Sigmoid colon (tissue), 7 donors: ENCODE data around the gene LIMS1. TPM values are rescaled to one million over a fixed set of nuclear protein-coding genes. Genes with fewer than 3 reads are reported as not detected.
A peak's percentile ranks its signal among the peaks of the same experiment; 100 is the strongest.
"Not testable (repeated sequence)": the region's sequence is repeated elsewhere in the genome, so short reads cannot be mapped to it uniquely, and the experiment has no call there.

ENCODE experiments used
- DNase-seq: peaks from one replicate; pipeline ENCODE4 v3.0.0-alpha.2; 2019
- H3K27ac ChIP-seq, 4 donors: fragments of 200-600 bp; sonication (generic); one replicate each; pipeline ENCODE4 v1.5.1; 2016 to 2019; ENCODE audit warnings: mild to moderate bottlenecking in 1 of 4
- H3K27me3 ChIP-seq, 3 donors: fragments of 200-600 bp; sonication (generic); one replicate each; pipeline ENCODE4 v1.5.1; 2019; ENCODE audit warnings: mild to moderate bottlenecking in 1 of 3
- H3K36me3 ChIP-seq, 4 donors: fragments of 200-600 bp; sonication (generic); one replicate each; pipeline ENCODE4 v1.5.1; 2016 to 2019
- H3K4me1 ChIP-seq, 4 donors: fragments of 200-600 bp; sonication (generic); one replicate each; pipeline ENCODE4 v1.5.1; 2017 to 2019
- H3K4me3 ChIP-seq, 4 donors: fragments of 200-600 bp; sonication (generic); one replicate each; pipeline ENCODE4 v1.5.1; 2017 to 2019; ENCODE audit warnings: mild to moderate bottlenecking in 2 of 4, moderate library complexity in 1 of 4
- H3K9me3 ChIP-seq, 4 donors: fragments of 200-600 bp in 3 of 4; sonication (generic) in 3 of 4; one replicate each; pipeline versions ENCODE4 v1.5.1 to v1.6.1; 2013 to 2019
- EP300 ChIP-seq, 4 donors: sonication (generic); formaldehyde crosslinking; IDR thresholded peaks; one replicate each; pipeline ENCODE4 v1.6.1; 2017; ENCODE audit warnings: antibody characterized with exemption in 4 of 4
- POLR2A ChIP-seq, 2 donors: fragments of 450-650 bp; IDR thresholded peaks; one replicate each; pipeline ENCODE4 v1.6.1; 2016; ENCODE audit warnings: antibody characterized with exemption in 2 of 2, mild to moderate bottlenecking in 2 of 2, moderate library complexity in 2 of 2
- POLR2AphosphoS5 ChIP-seq, 4 donors: sonication (generic); formaldehyde crosslinking; IDR thresholded peaks; one replicate each; pipeline ENCODE4 v1.6.1; 2017; ENCODE audit warnings: antibody characterized with exemption in 4 of 4
- WGBS, 2 donors: extraction: QIAGEN DNeasy Blood & Tissue Kit; methylation state at CpG; one replicate each; pipeline ENCODE4 v1.1.7; 2013; 5-methylcytosine and 5-hydroxymethylcytosine counted together
- intact Hi-C: fragments of 100-400 bp; cut with DNase I; formaldehyde crosslinking; loops from one replicate; pipeline ENCODE4 v1.15.1; 2023
- polyA plus RNA-seq, 3 donors: library from polyadenylated mRNA; stranded (reverse); fragments of 200-250 nt; gene quantifications; one replicate each; pipeline ENCODE4 v1.2.3, GENCODE V29; 2013
- total RNA-seq, 4 donors: library from RNA; depleted of rRNA; stranded (reverse); fragments of >200 nt; gene quantifications; one replicate each; pipeline ENCODE4 v1.1.0, GENCODE V29; 2016
- TF ChIP-seq, protein P1 (sequence below), 4 experiments: fragments of 450-650 bp in 3 of 4; fragments of 200-600 bp in 1 of 4; IDR thresholded peaks; one replicate each; pipeline ENCODE4 v1.5.1; 2016 to 2019; ENCODE audit warnings: antibody characterized with exemption in 4 of 4, mild to moderate bottlenecking in 3 of 4, moderate library complexity in 2 of 4
- donor health status: healthy with polysubstance abuse.
- donor health status: Bipolar disorder and iron deficiency.
- donor health status: healthy.

LIMS1 gene
- total and polyA plus RNA-seq, 7 donors, result 16.2 to 185 (median 65.3) TPM

DNA sequence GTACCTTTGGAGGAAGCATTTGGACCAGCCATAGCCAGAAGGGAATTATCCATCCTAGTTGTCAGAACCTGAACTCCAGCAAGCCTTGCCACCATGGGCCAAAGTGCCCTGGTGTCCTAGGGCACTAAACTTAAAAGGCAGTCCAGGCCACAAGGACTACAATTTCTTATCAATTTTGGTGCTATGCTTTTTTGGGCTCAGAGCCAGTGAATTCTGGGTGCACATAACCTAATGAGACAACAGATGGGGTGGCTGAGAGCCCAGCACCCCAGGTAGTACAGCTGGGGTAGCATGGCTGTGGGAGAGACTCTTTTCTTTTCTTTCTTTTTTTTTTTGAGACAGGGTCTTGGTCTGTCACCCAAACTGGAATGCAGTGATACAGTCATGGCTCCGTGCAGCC is 170.6 kb downstream of the LIMS1 start:
- no peak overlapping the region for H3K4me3 ChIP-seq
- no peaks in the 10 kb centered on the region for H3K27me3 ChIP-seq
- no peaks in the 10 kb centered on the region for H3K9me3 ChIP-seq
- TF ChIP-seq POLR2AphosphoS5 (IDR thresholded peaks at IDR 0.05) (no peak), POLR2A (IDR thresholded peaks at IDR 0.05) (no peak), EP300 (IDR thresholded peaks at IDR 0.05) (no peak)
- TF ChIP-seq, protein P1, sequence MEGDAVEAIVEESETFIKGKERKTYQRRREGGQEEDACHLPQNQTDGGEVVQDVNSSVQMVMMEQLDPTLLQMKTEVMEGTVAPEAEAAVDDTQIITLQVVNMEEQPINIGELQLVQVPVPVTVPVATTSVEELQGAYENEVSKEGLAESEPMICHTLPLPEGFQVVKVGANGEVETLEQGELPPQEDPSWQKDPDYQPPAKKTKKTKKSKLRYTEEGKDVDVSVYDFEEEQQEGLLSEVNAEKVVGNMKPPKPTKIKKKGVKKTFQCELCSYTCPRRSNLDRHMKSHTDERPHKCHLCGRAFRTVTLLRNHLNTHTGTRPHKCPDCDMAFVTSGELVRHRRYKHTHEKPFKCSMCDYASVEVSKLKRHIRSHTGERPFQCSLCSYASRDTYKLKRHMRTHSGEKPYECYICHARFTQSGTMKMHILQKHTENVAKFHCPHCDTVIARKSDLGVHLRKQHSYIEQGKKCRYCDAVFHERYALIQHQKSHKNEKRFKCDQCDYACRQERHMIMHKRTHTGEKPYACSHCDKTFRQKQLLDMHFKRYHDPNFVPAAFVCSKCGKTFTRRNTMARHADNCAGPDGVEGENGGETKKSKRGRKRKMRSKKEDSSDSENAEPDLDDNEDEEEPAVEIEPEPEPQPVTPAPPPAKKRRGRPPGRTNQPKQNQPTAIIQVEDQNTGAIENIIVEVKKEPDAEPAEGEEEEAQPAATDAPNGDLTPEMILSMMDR (IDR thresholded peaks at IDR 0.05), result no peak
- no peaks in the 10 kb centered on the region for H3K36me3 ChIP-seq
- no peak overlapping the region for H3K27ac ChIP-seq
- no peaks in the 10 kb centered on the region for H3K4me1 ChIP-seq
- no peak for DNase-seq
- WGBS, 2 donors, result 95 to 96% methylated on average over 1 of the region's 1 CpG
- intact Hi-C loops, result no loop called here

DNA sequence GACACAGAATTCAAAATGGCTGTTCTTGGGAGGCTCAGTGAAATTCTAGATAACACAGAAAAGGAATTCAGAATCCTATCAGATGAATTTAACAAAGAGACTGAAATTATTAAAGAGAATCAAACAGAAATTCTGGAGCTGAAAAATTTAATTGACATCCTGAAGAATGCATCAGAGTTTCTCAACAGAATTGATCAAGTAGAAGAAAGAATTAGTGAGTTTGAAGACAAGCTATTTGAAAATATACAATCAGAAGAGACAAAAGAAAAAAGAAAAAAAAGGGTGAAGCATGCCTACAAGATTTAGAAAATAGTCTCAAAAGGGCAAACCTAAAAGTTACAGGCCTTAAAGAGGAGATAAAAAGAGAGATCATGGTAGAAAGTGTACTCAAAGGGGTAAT is 173.0 kb downstream of the LIMS1 start:
- TF ChIP-seq POLR2A (IDR thresholded peaks at IDR 0.05) (no peak), POLR2AphosphoS5 (IDR thresholded peaks at IDR 0.05) (no peak), EP300 (IDR thresholded peaks at IDR 0.05) (no peak)
- TF ChIP-seq, protein P1 (IDR thresholded peaks at IDR 0.05), result no peak
- Histone ChIP-seq H3K27me3 (no peaks in the 10 kb centered on the region), H3K27ac (no peak overlapping the region), H3K9me3 (no peaks in the 10 kb centered on the region), H3K36me3 (no peaks in the 10 kb centered on the region), H3K4me1 (no peaks in the 10 kb centered on the region), H3K4me3 (no peak overlapping the region)
- intact Hi-C loops, result no loop called here
- DNase-seq, result no peak

GRCh38 chr2:108716971-108717370 is 182.7 kb downstream of the LIMS1 start:
- not testable (repeated sequence) for H3K9me3 ChIP-seq, H3K27ac ChIP-seq, DNase-seq, H3K36me3 ChIP-seq, H3K27me3 ChIP-seq, H3K4me3 ChIP-seq
- 71 to 82% methylated on average over 6 of the region's 6 CpGs for WGBS, 2 donors
- peaks cover 0 to 15% (median 9%) of the 10 kb centered on the region in 4 donors for H3K4me1 ChIP-seq
- intact Hi-C loops, result loop anchor here (10.0 kb wide), 2 partner anchors 52 to 112 kb away; no protein-coding TSS in a partner anchor

DNA sequence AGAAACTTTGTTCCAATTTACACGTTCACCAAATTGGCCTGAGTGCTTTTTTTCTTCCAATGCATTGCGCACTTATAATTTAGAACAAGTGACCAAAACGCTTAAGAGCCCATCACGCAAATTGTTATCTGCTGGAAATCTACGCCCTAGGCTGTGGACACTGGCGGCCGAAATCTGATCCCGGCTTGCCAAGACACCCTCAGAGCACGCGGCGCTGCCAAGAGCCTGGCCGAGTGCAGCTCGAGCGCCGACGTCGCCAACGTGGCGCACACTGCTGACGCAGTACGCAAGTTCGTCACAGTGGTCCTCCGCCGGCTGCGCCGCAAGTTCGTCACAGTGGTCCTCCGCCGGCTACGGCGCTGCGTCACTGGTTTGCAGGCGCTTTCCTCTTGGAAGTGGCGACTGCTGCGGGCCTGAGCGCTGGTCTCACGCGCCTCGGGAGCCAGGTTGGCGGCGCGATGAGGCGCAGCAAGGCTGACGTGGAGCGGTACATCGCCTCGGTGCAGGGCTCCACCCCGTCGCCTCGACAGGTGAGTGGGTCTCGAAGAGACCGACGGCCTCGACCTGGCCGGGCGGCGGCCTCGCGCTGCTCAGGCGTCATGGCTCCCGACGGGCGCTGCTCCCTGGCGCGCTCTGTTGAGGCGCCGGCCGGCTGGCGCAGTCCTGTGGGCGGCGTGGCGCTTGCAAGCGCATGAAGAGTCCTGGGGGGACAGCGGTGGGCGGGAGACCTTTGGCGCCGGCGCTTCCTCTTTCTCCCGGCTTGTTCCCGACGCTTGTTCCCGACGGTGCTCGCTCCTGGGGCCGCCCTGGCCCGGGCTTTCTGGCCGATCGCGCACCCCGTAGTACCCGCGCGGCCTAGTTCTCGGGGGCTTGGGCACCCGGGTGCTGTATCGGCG is 185.1 kb downstream of the LIMS1 start, which contains the start of gene RANBP2:
Gene RANBP2 (plus strand): TSS at position 334 of the 896 bp plus-strand sequence. CDS start 125 bp downstream, at position 459.
- peak within 1 kb of the TSS; percentile 90 to 100 (median 94) for H3K27ac ChIP-seq
- DNase-seq, result peak; percentile 98
- intact Hi-C loops, result loop anchor here (10.0 kb wide), 2 partner anchors 55 to 115 kb away; no protein-coding TSS in a partner anchor
- peak within 1 kb of the TSS; percentile 58 to 95 (median 77) for H3K4me3 ChIP-seq
- no peaks in the 10 kb centered on the region for H3K36me3 ChIP-seq
- H3K4me1 ChIP-seq, result peaks cover 0 to 15% (median 12%) of the 10 kb centered on the region in 4 donors
- no peaks in the 10 kb centered on the region for H3K9me3 ChIP-seq
- no peaks in the 10 kb centered on the region for H3K27me3 ChIP-seq
- TF ChIP-seq POLR2AphosphoS5 (IDR thresholded peaks at IDR 0.05) (peak; percentile 99), EP300 (IDR thresholded peaks at IDR 0.05) (peak in 2 of 4 donors; percentile 45 to 91), POLR2A (IDR thresholded peaks at IDR 0.05) (peak; percentile 91 to 96)
- TF ChIP-seq, protein P1 (IDR thresholded peaks at IDR 0.05), result no peak
- WGBS, 2 donors, result 0% methylated on average over 97 of the region's 97 CpGs

DNA sequence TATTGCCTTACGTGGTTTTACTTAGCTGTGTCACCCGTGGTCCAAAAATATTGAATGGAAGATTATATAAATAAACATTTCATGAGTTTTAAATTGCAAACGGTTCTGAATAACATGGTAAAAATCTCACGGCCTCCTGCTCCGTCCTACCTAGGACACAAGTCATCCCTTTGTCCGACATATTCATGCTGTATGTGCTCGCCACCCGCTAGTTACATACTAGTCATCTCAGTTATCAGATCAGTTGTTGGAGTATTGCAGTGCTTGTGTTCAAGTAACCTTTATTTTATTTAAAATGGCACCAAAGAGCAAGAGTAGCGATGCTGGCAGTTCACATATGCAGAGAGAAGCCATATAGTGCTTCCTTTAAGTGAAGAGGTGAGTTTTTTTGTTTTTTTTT is 191.8 kb downstream of the LIMS1 start:
- intact Hi-C loops, H3K9me3 ChIP-seq, DNase-seq, H3K27ac ChIP-seq, H3K4me3 ChIP-seq, H3K36me3 ChIP-seq, H3K27me3 ChIP-seq: not testable (repeated sequence)
- peaks cover 0 to 21% (median 7%) of the 10 kb centered on the region in 4 donors for H3K4me1 ChIP-seq
- WGBS, 2 donors, result 62 to 82% methylated on average over 9 of the region's 9 CpGs

GRCh38 chr2:108734656-108735055 is 200.4 kb downstream of the LIMS1 start:
- WGBS, 2 donors, result 97% methylated on average over 6 of the region's 6 CpGs
- H3K27ac ChIP-seq, H3K27me3 ChIP-seq, H3K4me1 ChIP-seq, H3K4me3 ChIP-seq, intact Hi-C loops, DNase-seq, H3K9me3 ChIP-seq: not testable (repeated sequence)
- H3K36me3 ChIP-seq, result peaks cover 0 to 45% (median 3%) of the 10 kb centered on the region in 4 donors
